HG03378 (cell line): ENCODE measurements around the gene ADAMTS16.

ENCODE experiments used
- ATAC-seq: cut with Tn5 transposase; IDR thresholded peaks from one replicate; pipeline ENCODE4 v1.9.1; 2021; ENCODE audit warnings: mild to moderate bottlenecking, moderate library complexity; ENCODE audit not compliant: unreplicated experiment

The ADAMTS16 gene

DNA sequence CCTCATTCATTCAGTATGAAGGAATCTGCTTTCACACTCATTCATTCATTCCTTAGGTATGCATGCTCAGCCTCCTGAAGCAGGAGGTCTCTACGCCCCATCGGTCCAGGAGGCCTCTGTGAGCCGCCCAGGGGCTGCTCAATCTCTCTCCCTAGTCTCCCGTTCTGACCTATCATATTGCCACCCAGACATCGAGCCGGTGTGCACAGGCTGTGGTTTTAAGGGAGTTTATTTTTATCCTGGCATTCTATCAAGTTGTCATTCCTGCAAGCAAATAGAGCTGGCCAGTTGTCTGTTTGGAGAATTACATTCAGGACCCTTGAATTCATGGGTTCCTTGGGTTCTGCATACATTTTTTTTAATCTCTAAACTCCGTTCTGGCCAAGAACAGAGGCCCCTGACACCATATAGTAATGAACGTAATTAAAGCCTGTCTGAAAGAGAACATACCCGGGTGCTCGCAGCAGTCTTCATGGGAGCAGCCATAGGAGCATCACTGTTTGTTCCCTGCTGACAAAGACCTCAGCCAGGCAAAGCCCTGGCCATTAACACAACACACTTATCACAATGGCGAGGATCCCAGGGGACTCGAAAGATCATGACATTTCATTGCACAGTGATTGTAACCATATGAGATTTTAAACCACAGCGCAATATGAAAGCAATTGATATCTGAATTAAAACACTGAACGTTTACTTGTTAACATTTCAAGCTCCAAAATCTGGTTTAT is 80.9 kb downstream of the ADAMTS16 start:
- no peak for ATAC-seq

DNA sequence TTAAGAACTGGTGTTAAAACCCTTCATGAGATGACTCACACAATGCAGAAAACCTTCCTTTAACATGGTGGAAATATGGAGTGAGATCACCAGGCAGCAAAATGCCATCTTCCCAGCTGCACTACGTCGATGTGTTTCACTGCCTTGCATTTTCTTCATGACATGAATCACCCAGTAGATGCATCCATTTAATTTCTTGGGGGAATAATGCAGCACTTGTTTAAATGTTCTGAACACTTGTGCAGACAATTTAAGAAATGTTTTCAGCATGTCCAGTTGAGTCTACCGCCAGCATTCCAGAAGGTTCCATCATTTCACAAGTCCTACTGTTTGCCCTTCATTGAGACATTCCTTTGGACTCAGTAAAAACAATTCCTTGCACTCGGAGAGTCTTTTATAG is 81.6 kb downstream of the ADAMTS16 start:
- ATAC-seq = no peak

DNA sequence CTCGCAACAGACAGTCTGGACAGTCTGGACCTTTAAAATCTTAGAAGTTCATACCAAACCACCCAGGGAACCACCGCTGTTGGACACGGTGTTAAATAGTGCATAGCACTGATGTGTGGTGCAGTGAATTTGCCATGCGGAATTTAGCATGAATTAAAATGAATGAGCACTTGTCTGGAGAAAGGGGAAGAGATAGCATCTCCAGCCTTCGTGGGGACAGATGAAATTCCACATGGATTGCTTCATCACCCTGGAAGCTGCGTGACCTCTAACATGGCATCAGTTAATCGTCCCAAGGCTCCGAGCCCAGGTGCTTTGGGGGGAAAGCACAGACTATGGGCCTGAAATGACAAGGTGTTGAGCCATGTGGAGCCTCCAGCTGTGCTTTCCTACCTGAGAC is 91.4 kb downstream of the ADAMTS16 start:
- ATAC-seq = no peak

DNA sequence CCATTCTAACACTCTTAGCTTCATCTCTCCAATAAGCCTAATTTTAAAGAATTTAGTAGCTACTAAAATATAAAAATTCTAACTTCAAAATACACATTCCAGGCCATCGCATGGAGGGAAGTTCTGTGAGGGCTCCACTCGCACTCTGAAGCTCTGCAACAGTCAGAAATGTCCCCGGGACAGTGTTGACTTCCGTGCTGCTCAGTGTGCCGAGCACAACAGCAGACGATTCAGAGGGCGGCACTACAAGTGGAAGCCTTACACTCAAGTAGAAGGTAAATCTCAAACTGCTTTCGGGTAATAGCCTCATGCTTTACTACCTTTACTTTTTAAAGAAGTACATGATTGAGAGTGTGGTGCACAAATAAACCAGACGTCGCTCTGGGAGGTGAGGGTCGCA is 94.8 kb downstream of the ADAMTS16 start:
- ATAC-seq = no peak

DNA sequence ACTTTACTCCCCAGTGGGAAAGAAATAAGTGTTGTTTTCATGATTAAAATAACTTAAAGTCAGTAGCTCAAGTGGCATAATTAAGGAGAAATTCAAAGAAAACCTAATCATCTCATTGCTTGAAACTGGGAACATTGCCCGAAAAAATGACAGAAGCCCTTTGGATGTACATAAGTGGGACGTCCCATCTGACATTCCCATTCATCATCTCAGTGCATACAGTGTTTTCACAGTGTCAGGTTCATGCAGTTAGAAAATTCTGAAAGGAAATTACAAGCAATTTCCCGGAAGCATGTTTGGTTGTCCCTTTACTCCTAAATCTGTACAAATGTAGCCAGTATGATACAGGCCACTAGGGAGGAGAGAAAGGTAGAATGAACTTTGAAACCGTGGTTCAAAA is 95.6 kb downstream of the ADAMTS16 start:
- ATAC-seq = no peak

DNA sequence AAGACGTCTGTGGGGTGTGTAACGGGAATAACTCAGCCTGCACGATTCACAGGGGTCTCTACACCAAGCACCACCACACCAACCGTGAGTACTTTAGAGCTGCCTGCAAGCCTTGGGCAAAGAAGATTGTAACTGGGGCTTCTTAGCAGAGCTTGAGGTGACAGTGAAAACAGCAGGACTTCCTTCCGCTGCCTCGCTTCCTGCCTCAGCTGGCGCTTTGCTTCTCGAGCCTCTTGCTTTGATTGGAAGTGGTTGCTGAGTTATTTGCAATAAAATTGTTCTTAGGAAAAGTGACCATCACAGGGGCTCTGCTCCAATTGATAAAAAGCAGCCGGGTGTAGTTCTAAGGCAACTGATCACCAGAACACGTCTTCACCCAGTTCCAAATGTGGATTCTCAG is 99.1 kb downstream of the ADAMTS16 start:
- no peak for ATAC-seq

DNA sequence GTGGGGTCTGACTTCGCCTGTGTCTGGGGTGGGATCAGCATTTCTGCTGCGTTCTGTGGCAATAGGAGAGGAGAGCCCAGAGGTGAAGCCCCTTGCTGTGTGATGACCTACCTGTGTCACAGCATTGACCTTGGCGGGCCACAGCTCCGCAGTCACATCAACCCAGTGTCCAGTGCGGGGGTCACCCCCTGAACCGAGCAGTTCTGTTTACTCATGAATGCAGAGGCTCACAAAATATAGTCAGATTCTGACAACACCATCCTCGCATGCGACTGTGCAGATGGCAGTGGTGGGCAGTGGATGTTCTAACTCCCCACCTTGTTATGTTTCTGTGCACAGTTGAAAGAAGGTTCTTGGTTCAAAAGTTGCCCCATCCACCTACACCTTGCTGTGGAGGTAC is 100.1 kb downstream of the ADAMTS16 start:
- no peak for ATAC-seq

DNA sequence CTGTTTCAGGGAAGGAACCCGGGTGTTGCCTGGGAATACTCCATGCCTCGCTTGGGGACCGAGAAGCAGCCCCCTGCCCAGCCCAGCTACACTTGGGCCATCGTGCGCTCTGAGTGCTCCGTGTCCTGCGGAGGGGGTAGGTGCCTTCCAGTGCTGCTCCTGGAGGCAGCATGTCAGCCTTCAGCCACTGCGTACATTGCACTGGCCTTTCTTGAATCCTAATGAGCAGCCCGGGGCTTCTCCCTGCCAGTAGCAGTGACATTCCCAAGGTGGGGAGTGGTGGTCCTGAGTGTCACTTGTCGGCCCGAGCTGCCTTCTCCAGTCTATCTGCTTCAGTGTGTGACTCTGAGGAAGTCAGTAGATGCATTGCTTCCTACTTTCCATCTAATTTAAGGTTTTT is 101.9 kb downstream of the ADAMTS16 start:
- ATAC-seq = no peak

DNA sequence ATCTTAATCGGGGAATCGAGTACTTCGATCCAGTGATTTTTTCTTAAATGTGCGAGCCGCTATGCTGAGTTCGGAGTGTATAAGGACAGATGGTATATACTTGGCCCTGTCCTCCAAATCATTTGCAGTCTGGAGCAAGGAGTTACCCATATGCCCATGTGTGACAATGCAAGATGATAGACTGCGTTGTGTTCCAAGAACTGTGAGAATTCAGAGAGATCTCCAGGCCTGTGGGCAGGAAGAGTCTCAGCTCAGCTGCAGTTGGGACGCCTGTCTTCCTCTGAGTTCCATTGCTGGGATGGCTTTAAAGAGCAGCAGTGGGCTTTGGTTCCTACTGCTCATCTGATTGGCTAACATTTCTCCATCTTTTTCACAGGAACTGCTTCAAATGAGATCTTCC is 106.6 kb downstream of the ADAMTS16 start:
- no peak for ATAC-seq

DNA sequence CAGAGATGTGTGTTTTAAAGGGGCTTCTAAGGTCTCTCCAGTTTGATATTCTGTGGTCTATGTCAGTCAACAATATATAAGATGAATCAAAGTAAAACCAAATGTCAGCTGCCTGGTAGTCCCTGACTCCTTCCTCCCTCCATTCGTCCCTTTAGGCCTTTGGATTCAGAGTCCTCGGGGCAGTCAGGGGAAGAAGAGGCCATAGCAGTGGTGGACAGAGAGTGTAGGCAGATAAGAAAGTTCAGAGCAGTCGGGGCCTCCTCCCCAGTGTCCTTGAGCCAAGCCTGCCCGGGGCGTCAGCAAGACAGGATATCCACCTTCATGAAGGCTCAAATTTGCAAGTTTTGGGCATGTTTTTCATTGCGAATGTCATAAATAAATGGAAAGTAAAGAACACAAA is 110.6 kb downstream of the ADAMTS16 start:
- no peak for ATAC-seq

DNA sequence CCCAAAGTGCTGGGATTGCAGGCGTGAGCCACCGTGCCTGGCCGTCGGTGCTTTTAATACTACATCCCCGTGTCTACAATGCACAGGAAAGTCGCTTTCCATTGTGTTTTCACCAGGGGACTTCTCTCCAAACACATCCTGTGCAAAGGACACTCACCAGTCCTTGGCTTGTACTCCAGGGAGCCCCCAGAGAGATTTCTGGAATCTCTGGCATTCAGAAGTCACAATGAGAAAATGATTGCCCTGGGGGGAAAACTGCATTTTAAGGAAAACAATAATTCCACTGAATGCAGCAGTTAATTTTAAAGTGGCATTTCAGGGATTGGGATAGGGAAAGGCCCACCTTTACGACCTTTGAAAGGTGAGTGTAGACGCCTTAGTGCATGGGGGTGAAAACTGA is 112.0 kb downstream of the ADAMTS16 start:
- no peak for ATAC-seq

DNA sequence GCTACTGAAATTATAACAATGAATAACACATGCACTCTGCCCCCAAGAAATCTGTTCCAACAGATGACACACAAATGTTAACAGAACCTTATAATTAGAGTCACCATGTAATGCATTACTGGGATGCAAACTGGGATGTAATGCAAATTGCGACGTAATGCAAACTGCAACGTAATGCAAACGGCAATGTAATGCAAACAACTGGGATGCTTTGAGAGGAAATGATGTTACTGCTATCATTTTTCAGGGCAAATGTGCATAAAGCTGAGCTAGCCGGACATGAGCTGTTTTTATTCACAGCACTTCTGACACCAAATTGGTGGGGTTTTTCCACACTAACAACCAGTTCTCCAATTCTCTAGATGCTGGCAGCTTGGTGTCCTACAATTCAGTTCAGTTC is 117.2 kb downstream of the ADAMTS16 start:
- ATAC-seq = no peak

DNA sequence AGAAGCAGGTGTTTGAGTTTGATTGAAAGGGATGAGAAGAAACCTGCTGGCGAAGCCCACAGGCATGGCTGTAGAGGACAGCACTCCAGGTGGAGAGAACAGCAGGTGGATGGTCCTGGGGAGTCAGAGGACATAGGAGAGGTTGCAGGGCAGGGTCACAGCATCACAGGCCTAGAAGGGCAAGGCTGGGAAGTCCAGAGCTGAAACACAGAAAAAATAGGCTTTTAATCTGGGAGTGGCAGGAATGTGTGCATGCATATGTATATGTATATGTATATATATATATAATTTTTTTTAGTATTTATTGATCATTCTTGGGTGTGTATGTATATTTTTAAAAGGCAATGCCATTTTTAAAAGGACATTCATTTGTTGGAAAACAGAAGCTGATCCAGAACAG is 118.4 kb downstream of the ADAMTS16 start:
- no peak for ATAC-seq

DNA sequence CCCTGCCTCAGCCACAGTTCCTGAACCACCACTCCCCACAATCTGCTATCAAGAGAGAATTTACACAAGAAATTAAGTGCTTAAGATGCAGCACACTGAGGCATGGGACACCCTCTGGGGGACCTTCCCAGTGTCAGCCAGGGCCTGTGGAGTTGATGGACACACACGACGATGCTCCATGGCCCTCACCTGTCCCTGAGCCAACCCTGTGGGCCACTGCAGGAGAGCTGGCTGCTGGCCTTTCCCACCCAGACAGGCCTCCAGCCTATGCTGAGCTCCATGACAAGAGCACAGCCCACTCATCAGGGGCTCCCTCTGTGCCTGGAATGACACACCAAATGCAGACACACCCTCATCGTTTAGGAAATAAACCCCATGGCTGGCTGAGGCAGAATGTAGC is 124.6 kb downstream of the ADAMTS16 start:
- ATAC-seq = no peak

DNA sequence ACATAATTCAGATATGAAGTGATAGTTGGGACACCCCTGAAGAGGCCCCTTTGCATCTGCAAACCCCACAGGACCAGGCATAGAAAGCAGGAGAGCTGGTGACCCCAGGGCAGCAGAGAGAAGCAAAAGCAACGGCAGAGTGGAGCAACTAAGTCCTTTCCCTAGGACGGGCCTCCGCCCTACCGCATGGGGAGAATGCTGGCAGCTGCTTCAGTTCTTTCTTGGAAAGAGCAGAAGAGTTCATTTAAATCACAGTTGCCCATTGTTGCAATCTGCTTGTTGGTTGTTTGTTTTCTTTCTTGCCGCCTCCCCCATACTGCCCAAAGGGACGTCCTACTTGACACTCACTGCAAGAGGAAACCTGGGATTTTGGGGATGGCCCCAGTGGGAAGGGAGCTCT is 126.2 kb downstream of the ADAMTS16 start:
- ATAC-seq = no peak

DNA sequence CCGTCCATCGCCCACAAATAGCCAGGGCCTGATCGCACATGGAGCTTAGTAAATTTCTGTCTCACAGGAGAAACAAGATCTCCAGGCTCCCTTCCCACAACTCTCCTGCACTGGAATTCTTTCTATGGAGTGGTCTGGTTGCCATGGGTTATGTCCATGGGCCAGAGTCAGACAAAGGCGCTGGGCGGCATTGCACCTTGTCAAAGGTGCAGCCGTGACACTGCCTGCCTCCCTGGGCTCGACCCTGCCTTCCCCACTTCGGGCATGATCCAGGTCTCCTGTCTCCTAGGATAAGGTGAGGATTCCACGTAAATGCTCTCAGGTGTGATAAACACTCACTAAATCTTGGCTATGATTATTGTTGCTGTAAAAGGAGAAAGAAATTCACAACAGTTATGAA is 130.0 kb downstream of the ADAMTS16 start:
- ATAC-seq = no peak

DNA sequence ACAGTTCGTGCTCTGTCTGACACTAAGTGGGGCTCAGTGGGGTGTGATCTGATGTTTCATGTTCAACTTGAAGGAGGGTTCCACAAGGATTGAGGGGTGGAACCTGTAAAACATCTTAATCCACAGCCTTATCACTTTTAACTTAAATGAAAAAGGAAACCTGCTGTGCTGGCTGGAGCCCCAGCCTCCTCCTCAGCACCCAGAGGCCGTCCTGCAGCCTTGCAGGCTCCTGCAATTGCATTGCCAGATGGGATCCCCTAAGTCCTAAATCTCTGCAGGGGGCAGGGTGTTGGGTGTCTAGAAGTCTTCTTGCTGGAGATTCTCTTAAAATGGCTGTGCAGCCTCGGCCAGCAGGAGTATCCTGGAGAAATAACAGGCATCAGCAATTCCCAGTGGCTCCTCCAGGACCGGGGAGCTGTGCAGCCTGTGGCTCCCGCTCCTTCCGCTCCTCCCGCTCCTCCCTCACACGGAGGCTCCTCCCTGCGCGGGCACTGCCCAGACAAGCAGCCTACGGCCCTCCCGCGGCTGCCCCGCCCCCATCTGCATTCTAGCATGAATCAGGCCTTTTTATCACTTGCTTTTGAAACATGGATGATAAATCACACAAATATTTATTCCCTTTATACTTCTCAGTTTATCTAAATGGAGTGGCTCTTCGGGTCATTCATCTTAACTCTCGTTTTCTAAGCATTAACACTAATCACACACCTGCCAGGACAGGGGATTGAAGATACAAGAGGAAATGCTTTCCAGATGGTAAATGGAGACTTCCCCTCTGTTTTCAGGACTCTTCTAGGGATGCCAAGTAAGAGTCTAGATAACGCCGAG is 131.0 kb downstream of the ADAMTS16 start:
- ATAC-seq = no peak

DNA sequence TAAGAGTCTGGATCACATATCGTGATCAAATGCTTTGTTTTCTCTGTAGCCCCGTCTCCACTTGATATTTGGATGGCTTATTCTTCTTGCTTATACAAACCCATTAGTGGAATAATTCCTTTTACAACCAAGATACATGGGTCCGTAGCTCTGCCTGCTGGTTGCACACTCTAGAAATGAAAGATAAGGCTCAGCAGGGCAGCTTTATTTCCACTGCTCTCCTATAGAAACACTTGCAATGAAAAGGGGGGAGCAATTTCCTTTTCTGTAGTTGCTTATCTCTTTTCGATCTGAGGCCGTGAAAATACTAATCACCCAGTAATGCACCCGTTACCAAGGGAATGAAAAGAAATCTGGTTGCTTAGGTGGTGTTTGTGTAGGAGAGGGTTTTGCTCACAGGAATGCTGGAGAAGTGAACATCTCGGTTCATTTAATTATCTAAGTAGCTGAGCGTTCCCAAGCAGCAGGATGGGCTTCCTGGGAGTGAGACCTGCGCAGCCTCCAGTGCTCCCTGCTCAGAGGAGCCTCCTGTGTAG is 131.7 kb downstream of the ADAMTS16 start:
- no peak for ATAC-seq

DNA sequence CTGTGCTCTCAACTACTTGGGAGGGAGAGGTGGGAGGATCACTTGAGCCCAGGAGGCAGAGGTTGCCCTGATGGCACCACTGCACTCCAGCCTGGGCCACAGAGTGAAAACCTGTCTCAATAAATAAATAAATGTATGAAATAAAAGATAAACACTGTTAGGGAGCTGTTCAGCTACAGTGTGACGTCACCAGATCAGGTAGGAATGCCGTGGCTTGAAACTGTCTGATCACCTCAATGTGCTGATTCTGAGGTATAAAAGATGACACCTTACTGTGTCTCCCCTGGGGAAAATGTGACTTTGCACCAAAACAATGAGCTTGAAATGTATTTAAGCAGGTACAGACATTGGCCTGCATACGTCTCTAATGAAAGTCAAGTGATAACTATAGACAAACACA is 133.3 kb downstream of the ADAMTS16 start:
- no peak for ATAC-seq

DNA sequence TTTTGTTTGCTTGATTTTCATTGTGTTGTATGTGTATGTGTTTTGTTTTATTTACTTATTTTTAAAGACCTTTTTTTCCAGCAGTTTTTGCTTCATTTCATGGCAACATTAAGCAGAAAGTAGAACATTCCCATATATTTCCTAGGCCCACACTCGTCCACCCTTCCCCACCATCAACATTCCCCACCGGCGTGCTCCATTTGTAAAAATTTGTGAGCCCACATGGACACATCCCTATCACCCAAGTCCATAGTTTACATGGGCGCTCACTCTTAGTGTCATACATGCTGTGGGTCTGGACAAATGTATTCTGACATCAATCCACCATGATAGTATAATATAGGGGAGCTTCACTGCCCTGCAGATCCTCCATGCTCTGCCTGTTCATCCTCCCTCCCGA is 133.8 kb downstream of the ADAMTS16 start:
- ATAC-seq = no peak

DNA sequence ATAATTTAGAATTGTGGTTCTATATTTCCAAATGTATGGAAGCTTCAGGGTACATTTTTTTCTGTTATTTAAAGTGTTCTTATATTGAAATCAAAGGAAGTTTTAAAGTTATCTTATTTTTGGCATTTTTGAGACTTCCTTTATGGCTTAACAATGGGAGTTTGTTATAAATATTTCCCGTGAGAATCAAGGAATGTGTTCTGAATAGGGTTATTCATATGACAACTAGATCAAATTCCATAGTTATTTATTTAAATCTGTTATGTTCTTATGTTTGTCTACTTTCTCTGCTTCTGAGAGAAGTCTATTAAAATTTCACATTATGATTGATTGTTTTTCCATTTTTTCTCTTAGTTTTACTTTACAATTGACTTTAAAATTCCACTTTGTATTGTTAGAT is 135.1 kb downstream of the ADAMTS16 start:
- ATAC-seq = no peak

DNA sequence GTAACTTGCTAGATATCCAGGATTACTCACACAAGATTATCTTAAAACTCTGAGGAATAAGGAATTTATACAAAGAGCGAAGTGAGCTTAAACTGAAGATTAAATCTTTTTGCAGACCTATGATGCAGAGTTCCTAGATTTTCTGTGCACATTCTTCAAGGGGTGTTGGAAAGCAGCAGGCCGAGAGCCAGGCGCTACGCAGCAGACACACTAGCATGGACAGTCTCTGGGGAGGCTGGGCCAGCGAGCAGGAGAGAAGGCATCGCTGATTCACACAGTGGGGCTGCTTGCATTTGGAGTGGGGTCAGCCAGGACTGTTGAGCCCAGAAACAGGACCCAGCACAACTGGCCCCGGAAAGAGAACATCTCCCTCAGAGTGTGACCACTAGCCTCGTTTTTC is 136.3 kb downstream of the ADAMTS16 start:
- no peak for ATAC-seq
